SJCRH30 (cell line): Measurements from ENCODE around the gene CA12. TPM values are rescaled to one million over a fixed set of nuclear protein-coding genes. Genes with fewer than 3 reads are reported as not detected.

Experiments
- DNase-seq, 2 experiments: peaks; one replicate each; pipeline ENCODE4 v3.0.0-alpha.2; 2015 to 2020
- H3K27ac ChIP-seq: fragments of 250-450 bp; sonication (Bioruptor Pico); 2 replicates; pipeline ENCODE4 v1.5.1; 2020; ENCODE audit warnings: mild to moderate bottlenecking, moderate library complexity
- H3K27me3 ChIP-seq: fragments of 250-450 bp; sonication (Bioruptor Pico); 2 replicates; pipeline ENCODE4 v1.5.1; 2020; ENCODE audit warnings: mild to moderate bottlenecking, moderate library complexity
- H3K36me3 ChIP-seq: fragments of 250-450 bp; sonication (Bioruptor Pico); 2 replicates; pipeline ENCODE4 v1.5.1; 2020; ENCODE audit warnings: mild to moderate bottlenecking, moderate library complexity
- H3K4me1 ChIP-seq: fragments of 250-450 bp; sonication (Bioruptor Pico); 2 replicates; pipeline ENCODE4 v1.5.1; 2020; ENCODE audit warnings: mild to moderate bottlenecking, moderate library complexity
- H3K4me3 ChIP-seq: fragments of 250-450 bp; sonication (Bioruptor Pico); 2 replicates; pipeline ENCODE4 v1.5.1; 2020; ENCODE audit warnings: mild to moderate bottlenecking, moderate library complexity
- H3K9me3 ChIP-seq: fragments of 250-450 bp; sonication (Bioruptor Pico); replicated peaks from 2 replicates; pipeline ENCODE4 v1.5.1; 2020; ENCODE audit warnings: mild to moderate bottlenecking, moderate library complexity
- total RNA-seq: library from RNA; depleted of rRNA; stranded (reverse); fragments of >200 nt; shearing (Covaris generic); gene quantifications from 2 replicates; pipeline ENCODE4 v1.2.3, GENCODE V29; 2014

The CA12 gene
- total RNA-seq, 1 experiment from 2014 or later, result 0.57 TPM

GRCh38 chr15:63390689-63391088, 9.0 kb upstream of the CA12 start:
- Histone ChIP-seq H3K27me3 (no peaks in the 10 kb centered on the region), H3K4me3 (no peak overlapping the region), H3K9me3 (0 out of 2 replicates have a peak, but pooled peaks cover 5% of the 10 kb centered on the region), H3K27ac (no peak overlapping the region), H3K4me1 (no peaks in the 10 kb centered on the region), H3K36me3 (no peaks in the 10 kb centered on the region)
- no peak for DNase-seq

- DNase-seq, result no peak
- H3K4me1 ChIP-seq, result no peaks in the 10 kb centered on the region
- no peaks in the 10 kb centered on the region for H3K27me3 ChIP-seq
- H3K9me3 ChIP-seq, result 0 out of 2 replicates have a peak, but pooled peaks cover 5% of the 10 kb centered on the region
- no peaks in the 10 kb centered on the region for H3K36me3 ChIP-seq
- H3K4me3 ChIP-seq, result no peak overlapping the region
- H3K27ac ChIP-seq, result no peak overlapping the region
These were observed 8.4 kb upstream of the CA12 start for GRCh38 chr15:63389902-63390670.

- Histone ChIP-seq H3K4me1 (no peaks in the 10 kb centered on the region), H3K27ac (no peak overlapping the region), H3K9me3 (0 out of 2 replicates have a peak, but pooled peaks cover 5% of the 10 kb centered on the region), H3K36me3 (no peaks in the 10 kb centered on the region), H3K4me3 (no peak overlapping the region), H3K27me3 (no peaks in the 10 kb centered on the region)
- DNase-seq, result no peak
These were observed 6.9 kb upstream of the CA12 start for GRCh38 chr15:63388511-63388910.

DNA sequence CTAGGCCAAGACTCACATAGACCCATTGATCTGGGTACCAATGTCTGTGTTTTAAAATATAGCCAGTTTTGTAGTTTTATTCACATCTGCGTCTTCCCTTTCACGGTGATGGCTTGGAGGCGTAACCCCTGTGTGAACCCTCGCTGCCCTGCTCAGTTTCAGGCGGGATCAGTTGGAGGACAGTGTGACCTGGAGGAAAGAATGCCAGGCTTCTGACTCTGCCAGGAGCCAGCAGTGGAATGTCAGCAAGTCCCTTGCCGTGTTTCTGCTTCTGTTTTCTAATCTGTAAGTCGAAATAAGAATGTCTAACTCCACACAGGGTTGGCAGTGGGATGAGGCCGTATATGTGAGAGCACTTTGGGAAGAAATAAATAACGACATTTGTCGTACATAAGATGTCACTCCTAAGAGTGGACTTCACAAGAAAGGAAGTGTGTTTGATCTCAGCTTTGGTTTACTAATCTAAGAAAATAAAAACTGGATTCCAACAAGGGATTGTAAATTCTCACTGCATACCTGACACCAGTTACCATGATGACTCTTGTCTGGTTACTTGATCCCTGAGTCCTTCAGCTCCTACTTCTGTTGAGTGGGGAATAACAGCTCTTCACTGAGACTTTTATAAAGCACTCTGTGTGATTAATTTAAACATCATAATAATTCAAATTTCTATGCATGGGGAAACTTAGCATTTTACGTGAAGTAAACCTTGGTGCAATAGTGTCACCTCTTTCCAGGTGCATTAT, 6.3 kb upstream of the CA12 start:
- no peaks in the 10 kb centered on the region for H3K4me1 ChIP-seq
- no peaks in the 10 kb centered on the region for H3K27me3 ChIP-seq
- H3K36me3 ChIP-seq, result no peaks in the 10 kb centered on the region
- H3K9me3 ChIP-seq, result 0 out of 2 replicates have a peak, but pooled peaks cover 5% of the 10 kb centered on the region
- H3K4me3 ChIP-seq, result no peak overlapping the region
- no peak overlapping the region for H3K27ac ChIP-seq
- DNase-seq, result no peak

- no peak overlapping the region for H3K27ac ChIP-seq
- H3K9me3 ChIP-seq, result 0 out of 2 replicates have a peak, but pooled peaks cover 5% of the 10 kb centered on the region
- no peaks in the 10 kb centered on the region for H3K36me3 ChIP-seq
- H3K4me1 ChIP-seq, result no peaks in the 10 kb centered on the region
- no peak overlapping the region for H3K4me3 ChIP-seq
- DNase-seq, result no peak
- H3K27me3 ChIP-seq, result peaks cover 7% of the 10 kb centered on the region; the same call in 1 of the 2 replicates
These were observed 4.4 kb upstream of the CA12 start for GRCh38 chr15:63385911-63386531.

- H3K4me3 ChIP-seq, result no peak overlapping the region
- H3K27me3 ChIP-seq, result peaks cover 12% of the 10 kb centered on the region; the same call in 1 of the 2 replicates
- no peak for DNase-seq
- no peak overlapping the region for H3K27ac ChIP-seq
- 0 out of 2 replicates have a peak, but pooled peaks cover 5% of the 10 kb centered on the region for H3K9me3 ChIP-seq
- no peaks in the 10 kb centered on the region for H3K36me3 ChIP-seq
- no peaks in the 10 kb centered on the region for H3K4me1 ChIP-seq
These were observed 3.3 kb upstream of the CA12 start for GRCh38 chr15:63384906-63385305.

DNA sequence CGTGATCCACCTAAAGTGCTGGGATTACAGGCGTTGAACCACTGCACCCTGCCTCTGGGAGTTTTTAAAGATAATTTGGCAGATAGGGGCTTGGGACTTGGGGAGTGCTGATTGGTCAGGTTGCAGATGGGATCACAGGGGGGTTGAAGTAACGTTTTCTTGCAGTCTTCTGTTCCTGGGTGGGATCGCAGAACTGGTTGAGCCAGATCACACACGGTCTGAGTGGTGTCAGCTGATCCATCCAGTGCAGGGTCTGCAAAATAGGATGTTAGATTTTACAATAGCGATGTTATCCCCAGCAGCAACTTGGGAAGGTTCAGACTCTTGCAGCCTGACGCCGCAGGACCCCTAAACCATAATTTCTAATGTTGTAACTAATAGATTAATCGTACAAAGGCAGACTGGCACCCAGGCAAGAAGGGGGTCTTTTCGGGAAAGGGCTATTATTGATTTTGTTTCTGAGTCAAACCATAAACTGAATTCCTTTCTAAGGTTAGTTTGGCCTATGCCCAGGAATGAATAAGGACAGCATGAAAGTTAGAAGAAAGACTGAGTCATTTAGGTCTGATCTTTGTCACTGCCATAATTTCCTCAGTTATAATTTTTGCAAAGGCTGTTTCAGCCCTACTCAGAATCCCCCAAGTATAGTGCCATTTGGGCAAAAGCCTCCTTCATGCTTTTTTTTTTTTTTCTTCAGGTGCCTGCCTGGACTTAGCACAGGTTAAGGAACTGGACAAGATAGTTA, 1.5 kb upstream of the CA12 start:
- DNase-seq, result no peak
- Histone ChIP-seq H3K4me1 (no peaks in the 10 kb centered on the region), H3K9me3 (0 out of 2 replicates have a peak, but pooled peaks cover 5% of the 10 kb centered on the region), H3K4me3 (no peak overlapping the region), H3K27ac (no peak overlapping the region), H3K36me3 (no peaks in the 10 kb centered on the region), H3K27me3 (peaks cover 12% of the 10 kb centered on the region; the same call in 1 of the 2 replicates)

GRCh38 chr15:63380808-63381282, 801 bp downstream of the CA12 start:
- Histone ChIP-seq H3K4me3 (no peak overlapping the region; the same call in 1 of the 2 replicates), H3K36me3 (no peaks in the 10 kb centered on the region), H3K9me3 (no peaks in the 10 kb centered on the region), H3K4me1 (no peaks in the 10 kb centered on the region; the same call in 1 of the 2 replicates), H3K27ac (no peak overlapping the region), H3K27me3 (peaks cover 12% of the 10 kb centered on the region; the same call in 1 of the 2 replicates)
- no peak for DNase-seq

GRCh38 chr15:63380151-63380807, 1.4 kb downstream of the CA12 start:
- Histone ChIP-seq H3K36me3 (no peaks in the 10 kb centered on the region), H3K4me3 (no peak overlapping the region), H3K27me3 (peaks cover 12% of the 10 kb centered on the region; the same call in 1 of the 2 replicates), H3K9me3 (no peaks in the 10 kb centered on the region), H3K4me1 (peaks cover 2% of the 10 kb centered on the region; the same call in 1 of the 2 replicates), H3K27ac (no peak overlapping the region)
- DNase-seq, result no peak

DNA sequence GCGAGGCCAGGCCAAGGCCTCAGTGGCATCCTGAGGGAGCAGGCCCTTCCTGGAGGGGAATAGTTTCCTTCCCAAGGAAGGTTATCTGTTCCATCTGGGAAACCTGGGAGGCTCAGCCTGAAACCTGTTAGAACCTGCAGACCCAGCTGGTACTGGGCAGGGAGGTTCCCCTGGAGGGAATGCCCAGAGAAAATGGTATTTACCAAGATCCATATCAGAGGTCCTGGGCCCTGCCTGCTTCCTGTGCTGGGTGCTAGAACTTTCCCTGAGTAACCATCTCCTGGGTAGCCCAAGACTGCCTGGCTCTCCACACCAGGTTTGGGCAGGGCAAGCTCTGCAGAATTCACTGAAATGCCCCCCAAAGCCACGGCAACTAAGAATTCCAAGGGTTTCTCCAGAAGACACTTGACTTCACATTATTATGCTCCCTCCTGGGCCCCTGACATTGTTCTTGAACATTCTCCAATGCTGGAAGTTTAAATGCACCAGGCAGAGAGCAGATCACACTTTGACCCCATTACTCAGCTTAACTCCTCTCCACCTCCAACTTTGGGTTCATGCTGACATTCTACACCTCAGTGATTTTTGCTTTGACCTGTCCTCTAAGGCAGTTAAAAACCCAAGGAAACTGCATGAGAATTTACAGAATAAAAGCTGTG, 2.0 kb downstream of the CA12 start:
- Histone ChIP-seq H3K9me3 (no peaks in the 10 kb centered on the region), H3K36me3 (no peaks in the 10 kb centered on the region), H3K27ac (no peak overlapping the region), H3K27me3 (peaks cover 12% of the 10 kb centered on the region; the same call in 1 of the 2 replicates), H3K4me3 (no peak overlapping the region), H3K4me1 (peaks cover 9% of the 10 kb centered on the region; the same call in 1 of the 2 replicates)
- DNase-seq, result no peak

- no peaks in the 10 kb centered on the region for H3K9me3 ChIP-seq
- no peak overlapping the region for H3K27ac ChIP-seq
- no peak for DNase-seq
- no peaks in the 10 kb centered on the region for H3K36me3 ChIP-seq
- H3K27me3 ChIP-seq, result peaks cover 12% of the 10 kb centered on the region; the same call in 1 of the 2 replicates
- H3K4me1 ChIP-seq, result peaks cover 12% of the 10 kb centered on the region; the same call in 1 of the 2 replicates
- H3K4me3 ChIP-seq, result no peak overlapping the region
These were observed 2.7 kb downstream of the CA12 start for GRCh38 chr15:63378946-63379345.

DNA sequence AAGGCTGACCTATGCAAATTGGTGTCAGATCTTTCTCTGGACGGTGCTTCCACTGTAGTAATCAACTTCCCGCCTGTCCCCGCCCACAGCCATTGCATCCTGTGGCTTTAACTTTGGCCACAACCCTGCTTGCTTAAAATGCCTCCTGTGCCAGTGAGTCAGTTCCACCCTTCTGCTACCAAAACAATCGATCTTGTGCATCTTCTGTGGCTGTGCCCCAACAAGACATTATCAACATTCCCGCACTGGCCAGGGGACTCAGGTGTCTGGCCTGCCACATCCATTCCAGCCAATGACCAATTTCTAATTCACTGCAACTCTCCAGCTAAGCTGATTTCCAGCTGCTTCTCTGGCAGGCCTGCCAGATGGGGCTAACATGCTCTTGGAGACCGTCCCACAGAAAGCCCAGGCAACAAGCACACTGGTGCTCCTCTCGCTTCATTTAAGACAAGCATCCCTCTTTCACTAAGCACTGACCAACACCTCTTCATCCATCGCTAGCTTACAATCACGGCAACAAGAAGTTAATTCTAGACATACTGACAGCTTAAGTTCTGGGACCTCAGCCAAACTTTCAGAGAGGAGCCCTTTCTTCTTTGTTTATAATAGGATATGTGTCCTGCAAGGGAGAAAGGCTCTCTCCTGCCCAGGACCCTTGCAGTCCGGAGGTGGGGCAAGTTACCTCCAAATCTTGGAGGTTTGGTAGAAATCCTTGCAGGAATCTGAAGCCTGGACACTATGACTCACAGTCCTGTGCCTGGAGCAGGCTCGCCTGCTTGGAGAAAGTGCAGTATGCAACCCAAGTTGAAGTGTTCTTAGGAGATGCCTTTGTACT, 6.7 kb downstream of the CA12 start:
- peak; percentile 40 to 72 for DNase-seq
- H3K27ac ChIP-seq, result no peak overlapping the region
- no peak overlapping the region for H3K4me3 ChIP-seq
- no peaks in the 10 kb centered on the region for H3K36me3 ChIP-seq
- peaks cover 12% of the 10 kb centered on the region; the same call in 1 of the 2 replicates for H3K4me1 ChIP-seq
- H3K9me3 ChIP-seq, result no peaks in the 10 kb centered on the region
- no peaks in the 10 kb centered on the region for H3K27me3 ChIP-seq
